ENCODE results near the gene NCAPH2.

GRCh38 chr22:50520826-50521453 lies 12.9 kb downstream of the NCAPH2 start:
- TF ChIP-seq REPIN1 (tag by site-specific recombination; IDR thresholded peaks at IDR 0.05; ENCODE audit: low read depth) (no peak), HIC1 (tag by site-specific recombination; IDR thresholded peaks at IDR 0.05) (no peak), GLIS2 (tag by site-specific recombination; IDR thresholded peaks at IDR 0.05) (no peak), ZNF324 (tag by site-specific recombination; IDR thresholded peaks at IDR 0.05) (no peak), ZNF350 (tag by site-specific recombination; IDR thresholded peaks at IDR 0.05) (no peak), OVOL3 (tag by site-specific recombination; IDR thresholded peaks at IDR 0.05) (no peak), IKZF3 (tag by site-specific recombination; IDR thresholded peaks at IDR 0.05) (no peak), ZNF391 (tag by site-specific recombination; IDR thresholded peaks at IDR 0.05; ENCODE audit: borderline replicate concordance, low read depth) (no peak), YY1 (tag by site-specific recombination; IDR thresholded peaks at IDR 0.05) (no peak), KLF16 (tag by site-specific recombination; IDR thresholded peaks at IDR 0.05) (no peak), ZNF623 (tag by site-specific recombination; IDR thresholded peaks at IDR 0.05) (no peak), ZNF501 (tag by site-specific recombination; IDR thresholded peaks at IDR 0.05) (no peak)
- TF ChIP-seq, protein P1, sequence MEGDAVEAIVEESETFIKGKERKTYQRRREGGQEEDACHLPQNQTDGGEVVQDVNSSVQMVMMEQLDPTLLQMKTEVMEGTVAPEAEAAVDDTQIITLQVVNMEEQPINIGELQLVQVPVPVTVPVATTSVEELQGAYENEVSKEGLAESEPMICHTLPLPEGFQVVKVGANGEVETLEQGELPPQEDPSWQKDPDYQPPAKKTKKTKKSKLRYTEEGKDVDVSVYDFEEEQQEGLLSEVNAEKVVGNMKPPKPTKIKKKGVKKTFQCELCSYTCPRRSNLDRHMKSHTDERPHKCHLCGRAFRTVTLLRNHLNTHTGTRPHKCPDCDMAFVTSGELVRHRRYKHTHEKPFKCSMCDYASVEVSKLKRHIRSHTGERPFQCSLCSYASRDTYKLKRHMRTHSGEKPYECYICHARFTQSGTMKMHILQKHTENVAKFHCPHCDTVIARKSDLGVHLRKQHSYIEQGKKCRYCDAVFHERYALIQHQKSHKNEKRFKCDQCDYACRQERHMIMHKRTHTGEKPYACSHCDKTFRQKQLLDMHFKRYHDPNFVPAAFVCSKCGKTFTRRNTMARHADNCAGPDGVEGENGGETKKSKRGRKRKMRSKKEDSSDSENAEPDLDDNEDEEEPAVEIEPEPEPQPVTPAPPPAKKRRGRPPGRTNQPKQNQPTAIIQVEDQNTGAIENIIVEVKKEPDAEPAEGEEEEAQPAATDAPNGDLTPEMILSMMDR (tag by site-specific recombination; IDR thresholded peaks at IDR 0.05): no peak
- TF ChIP-seq, protein P2, sequence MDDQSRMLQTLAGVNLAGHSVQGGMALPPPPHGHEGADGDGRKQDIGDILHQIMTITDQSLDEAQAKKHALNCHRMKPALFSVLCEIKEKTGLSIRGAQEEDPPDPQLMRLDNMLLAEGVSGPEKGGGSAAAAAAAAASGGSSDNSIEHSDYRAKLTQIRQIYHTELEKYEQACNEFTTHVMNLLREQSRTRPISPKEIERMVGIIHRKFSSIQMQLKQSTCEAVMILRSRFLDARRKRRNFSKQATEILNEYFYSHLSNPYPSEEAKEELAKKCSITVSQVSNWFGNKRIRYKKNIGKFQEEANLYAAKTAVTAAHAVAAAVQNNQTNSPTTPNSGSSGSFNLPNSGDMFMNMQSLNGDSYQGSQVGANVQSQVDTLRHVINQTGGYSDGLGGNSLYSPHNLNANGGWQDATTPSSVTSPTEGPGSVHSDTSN (CRISPR knock-in tag; IDR thresholded peaks at IDR 0.05): no peak
